ENCODE data around the gene MYCBP.

Gene MYCBP

GRCh38 chr1:38889589-38889988 lies 16.4 kb upstream of the MYCBP start:
- no peaks in the 10 kb centered on the region for H3K4me1 Mint-ChIP-seq (ENCODE audit: low read depth)
- no peaks in the 10 kb centered on the region for H3K9me3 Mint-ChIP-seq
- H3K36me3 Mint-ChIP-seq (ENCODE audit: low read depth): peaks cover 7% of the 10 kb centered on the region
- no peaks in the 10 kb centered on the region for H3K27me3 Mint-ChIP-seq
- H3K4me3 Mint-ChIP-seq: no peak overlapping the region
- no peak overlapping the region for H3K27ac Mint-ChIP-seq
- intact Hi-C loops (cut with micrococcal nuclease): no loop called here

- Mint-ChIP-seq H3K36me3 (ENCODE audit: low read depth) (peaks cover 7% of the 10 kb centered on the region), H3K4me1 (ENCODE audit: low read depth) (no peaks in the 10 kb centered on the region), H3K27ac (no peak overlapping the region), H3K4me3 (no peak overlapping the region), H3K27me3 (no peaks in the 10 kb centered on the region), H3K9me3 (no peaks in the 10 kb centered on the region)
- intact Hi-C loops (cut with micrococcal nuclease): no loop called here
Measured at GRCh38 chr1:38888423-38889333, 15.5 kb upstream of the MYCBP start.

- Mint-ChIP-seq H3K4me3 (no peak overlapping the region), H3K27me3 (no peaks in the 10 kb centered on the region), H3K36me3 (ENCODE audit: low read depth) (no peaks in the 10 kb centered on the region), H3K9me3 (no peaks in the 10 kb centered on the region), H3K27ac (no peak overlapping the region), H3K4me1 (ENCODE audit: low read depth) (no peaks in the 10 kb centered on the region)
- intact Hi-C loops (cut with micrococcal nuclease): no loop called here
Measured at GRCh38 chr1:38885092-38885491, 11.9 kb upstream of the MYCBP start.

GRCh38 chr1:38881487-38881886 lies 8.3 kb upstream of the MYCBP start, which contains the start of gene GJA9:
Gene GJA9 (minus strand): TSS chr1:38881587. CDS start chr1:38876098, 5,489 bp downstream.
- no peaks in the 10 kb centered on the region for H3K36me3 Mint-ChIP-seq (ENCODE audit: low read depth)
- no peaks in the 10 kb centered on the region for H3K9me3 Mint-ChIP-seq
- H3K4me3 Mint-ChIP-seq: no peak within 1 kb of the TSS

GRCh38 chr1:38875811-38876210 lies 2.7 kb upstream of the MYCBP start:
- Mint-ChIP-seq H3K27me3 (no peaks in the 10 kb centered on the region), H3K9me3 (no peaks in the 10 kb centered on the region), H3K4me3 (no peak overlapping the region), H3K27ac (no peak overlapping the region), H3K36me3 (ENCODE audit: low read depth) (peaks cover 17% of the 10 kb centered on the region), H3K4me1 (ENCODE audit: low read depth) (peaks cover 16% of the 10 kb centered on the region)
- intact Hi-C loops (cut with micrococcal nuclease): loop anchor here (10.0 kb wide), 1 partner anchor 209 kb away; no protein-coding TSS in a partner anchor

More at GRCh38 chr1:38881487-38881886, 8.3 kb upstream of the MYCBP start, which contains the start of gene GJA9:
- no peak within 1 kb of the TSS for H3K27ac Mint-ChIP-seq
- intact Hi-C loops (cut with micrococcal nuclease): no loop called here
- no peaks in the 10 kb centered on the region for H3K27me3 Mint-ChIP-seq
- H3K4me1 Mint-ChIP-seq (ENCODE audit: low read depth): no peaks in the 10 kb centered on the region

- Mint-ChIP-seq H3K27me3 (no peaks in the 10 kb centered on the region), H3K4me3 (peak overlapping the region; percentile 91)
Measured at GRCh38 chr1:38872401-38873026, 634 bp downstream of the MYCBP start.

GRCh38 chr1:38870996-38871395 lies 2.2 kb downstream of the MYCBP start:
- no peak overlapping the region for H3K4me3 Mint-ChIP-seq
- H3K27me3 Mint-ChIP-seq: no peaks in the 10 kb centered on the region
- peaks cover 25% of the 10 kb centered on the region for H3K4me1 Mint-ChIP-seq (ENCODE audit: low read depth)
- H3K27ac Mint-ChIP-seq: no peak overlapping the region
- intact Hi-C loops (cut with micrococcal nuclease): loop anchor here (10.0 kb wide), 1 partner anchor 214 kb away; no protein-coding TSS in a partner anchor
- no peaks in the 10 kb centered on the region for H3K9me3 Mint-ChIP-seq
- H3K36me3 Mint-ChIP-seq (ENCODE audit: low read depth): peaks cover 41% of the 10 kb centered on the region

More at GRCh38 chr1:38872401-38873026, 634 bp downstream of the MYCBP start:
- intact Hi-C loops (cut with micrococcal nuclease): loop anchor here (1.0 to 10.0 kb wide), 3 partner anchors 13 to 212 kb away; partner anchors contain the start of gene RRAGC
- H3K4me1 Mint-ChIP-seq (ENCODE audit: low read depth): peaks cover 24% of the 10 kb centered on the region
- H3K27ac Mint-ChIP-seq: peak overlapping the region; percentile 82
- peaks cover 28% of the 10 kb centered on the region for H3K36me3 Mint-ChIP-seq (ENCODE audit: low read depth)
- H3K9me3 Mint-ChIP-seq: no peaks in the 10 kb centered on the region

GRCh38 chr1:38867208-38867607 lies 5.9 kb downstream of the MYCBP start:
- Mint-ChIP-seq H3K9me3 (no peaks in the 10 kb centered on the region), H3K27ac (no peak overlapping the region), H3K4me1 (ENCODE audit: low read depth) (peaks cover 36% of the 10 kb centered on the region), H3K36me3 (ENCODE audit: low read depth) (peaks cover 54% of the 10 kb centered on the region), H3K4me3 (no peak overlapping the region), H3K27me3 (no peaks in the 10 kb centered on the region)
- intact Hi-C loops (cut with micrococcal nuclease): no loop called here

GRCh38 chr1:38865112-38865715 lies 7.9 kb downstream of the MYCBP start:
- Mint-ChIP-seq H3K4me1 (ENCODE audit: low read depth) (peaks cover 42% of the 10 kb centered on the region), H3K27me3 (no peaks in the 10 kb centered on the region), H3K36me3 (ENCODE audit: low read depth) (peaks cover 48% of the 10 kb centered on the region), H3K9me3 (no peaks in the 10 kb centered on the region), H3K27ac (no peak overlapping the region), H3K4me3 (no peak overlapping the region)
- intact Hi-C loops (cut with micrococcal nuclease): no loop called here

GRCh38 chr1:38860454-38860795 lies 12.7 kb downstream of the MYCBP start:
- H3K27ac Mint-ChIP-seq: peak overlapping the region; percentile 87
- intact Hi-C loops (cut with micrococcal nuclease): no loop called here
- no peaks in the 10 kb centered on the region for H3K9me3 Mint-ChIP-seq
- H3K36me3 Mint-ChIP-seq (ENCODE audit: low read depth): peaks cover 59% of the 10 kb centered on the region
- peaks cover 53% of the 10 kb centered on the region for H3K4me1 Mint-ChIP-seq (ENCODE audit: low read depth)
- H3K4me3 Mint-ChIP-seq: peak overlapping the region; percentile 94
- H3K27me3 Mint-ChIP-seq: no peaks in the 10 kb centered on the region

GRCh38 chr1:38859561-38860453 lies 13.3 kb downstream of the MYCBP start, which contains the start of gene RRAGC:
Gene RRAGC (minus strand): TSS chr1:38859772. CDS start chr1:38859646, 126 bp downstream.
- peaks cover 57% of the 10 kb centered on the region for H3K4me1 Mint-ChIP-seq (ENCODE audit: low read depth)
- no peaks in the 10 kb centered on the region for H3K9me3 Mint-ChIP-seq
- H3K36me3 Mint-ChIP-seq (ENCODE audit: low read depth): peaks cover 61% of the 10 kb centered on the region
- intact Hi-C loops (cut with micrococcal nuclease): loop anchor here (1.0 to 5.0 kb wide), 2 partner anchors 13 to 132 kb away; partner anchors contain the start of genes AKIRIN1 and MYCBP
- peak within 1 kb of the TSS; percentile 94 for H3K4me3 Mint-ChIP-seq
- peak within 1 kb of the TSS; percentile 87 for H3K27ac Mint-ChIP-seq
- no peaks in the 10 kb centered on the region for H3K27me3 Mint-ChIP-seq

GRCh38 chr1:38858833-38859560 lies 14.2 kb downstream of the MYCBP start:
- Mint-ChIP-seq H3K27me3 (no peaks in the 10 kb centered on the region), H3K4me1 (ENCODE audit: low read depth) (peaks cover 58% of the 10 kb centered on the region), H3K9me3 (no peaks in the 10 kb centered on the region), H3K36me3 (ENCODE audit: low read depth) (peaks cover 66% of the 10 kb centered on the region), H3K4me3 (peak overlapping the region; percentile 94), H3K27ac (peak overlapping the region; percentile 87)
- intact Hi-C loops (cut with micrococcal nuclease): loop anchor here (1.0 to 5.0 kb wide), 2 partner anchors 14 to 133 kb away; partner anchors contain the start of genes AKIRIN1 and MYCBP
